ENCODE measurements around the gene LIME1. TPM values are rescaled to one million over a fixed set of nuclear protein-coding genes. Genes with fewer than 3 reads are reported as not detected.
A peak's percentile ranks its signal among the peaks of the same experiment; 100 is the strongest.

The LIME1 gene
- total RNA-seq, 8 experiments from 2014 or later, result 2.5 to 8.8 (median 3.9) TPM

- in situ Hi-C loops (cut with MboI; ENCODE audit: low pct_unique_long_range_greater_than_20kb in 2 of 9, low sequenced_read_pairs in 9 of 9, unreplicated experiment in 9 of 9), result no loop called here
- Histone ChIP-seq H3K4me3 (no peak overlapping the region), H3K4me1 (replicated peaks in 1 of 2) (peaks cover 0 to 10% of the 10 kb centered on the region in 2 donors), H3K27ac (no peak overlapping the region)
- peak in 5 of 8 experiments; percentile 25 to 71 (median 40) for ATAC-seq (replicated peaks in 6 of 8)
- WGBS, 10 experiments, result 0 to 89% (median 53%) methylated on average over 1 to 11 of the region's 14 CpGs; no CpG with 5 or more reads in 3 of the 10 experiments
Measured at GRCh38 chr20:63785691-63786131, 49.2 kb downstream of the LIME1 start.

GRCh38 chr20:63787302-63787701, 50.8 kb downstream of the LIME1 start:
- in situ Hi-C loops (cut with MboI; ENCODE audit: low pct_unique_long_range_greater_than_20kb in 2 of 9, low sequenced_read_pairs in 9 of 9, unreplicated experiment in 9 of 9), result no loop called here
- whole genome bisulfite sequencing, 10 experiments, result 57 to 98% (median 91%) methylated on average over 2 to 10 of the region's 11 CpGs; no CpG with 5 or more reads in 4 of the 10 experiments
- ATAC-seq (replicated peaks in 6 of 8), result peak in 2 of 8 experiments; percentile 8 to 57
- Histone ChIP-seq H3K4me1 (replicated peaks in 1 of 2) (peaks cover 9 to 25% of the 10 kb centered on the region in 2 donors), H3K4me3 (no peak overlapping the region), H3K27ac (no peak overlapping the region)

GRCh38 chr20:63787749-63788148, 51.3 kb downstream of the LIME1 start:
- in situ Hi-C loops (cut with MboI; ENCODE audit: low pct_unique_long_range_greater_than_20kb in 2 of 9, low sequenced_read_pairs in 9 of 9, unreplicated experiment in 9 of 9), result no loop called here
- WGBS, 10 experiments, result 78 to 100% (median 84%) methylated on average over 3 to 11 of the region's 16 CpGs; no CpG with 5 or more reads in 4 of the 10 experiments
- no peak for ATAC-seq (replicated peaks in 6 of 8)

More at GRCh38 chr20:63787749-63788148, 51.3 kb downstream of the LIME1 start:
- H3K4me3 ChIP-seq, result no peak overlapping the region
- peaks cover 9 to 25% of the 10 kb centered on the region in 2 donors for H3K4me1 ChIP-seq (replicated peaks in 1 of 2)
- no peak overlapping the region for H3K27ac ChIP-seq

Other genes starting within 250 kb of the LIME1 start
- gene EEF1A2, start 237.6 kb upstream of the LIME1 start, total RNA-seq, result 100 to 1,000 TPM in 4 of 8 experiments, 10 to 100 TPM in 2, 1 to 10 TPM in 2; 2.8 to 390 (median 139) TPM
- gene PPDPF, start 215.9 kb upstream of the LIME1 start, total RNA-seq, result 100 to 1,000 TPM in 3 of 8 experiments, 10 to 100 TPM in 5; 12.8 to 270 (median 87.9) TPM
- gene PTK6, start 199.3 kb upstream of the LIME1 start, total RNA-seq, result 1 to 10 TPM in 1 of 8 experiments, under 1 TPM in 7; 0.10 to 1.6 (median 0.83) TPM
- under 1 TPM in 2 of 8 experiments, not detected in 6; 0.11 to 0.27 TPM for gene SRMS, start 188.9 kb upstream of the LIME1 start, total RNA-seq
- gene FNDC11, start 182.5 kb upstream of the LIME1 start, total RNA-seq, result 1 to 10 TPM in 5 of 8 experiments, under 1 TPM in 3; 0.36 to 3.5 (median 2.0) TPM
- 10 to 100 TPM in 5 of 8 experiments, 1 to 10 TPM in 3; 4.7 to 19.3 (median 14.1) TPM for gene HELZ2, start 162.4 kb upstream of the LIME1 start, total RNA-seq
- gene GMEB2, start 109.6 kb upstream of the LIME1 start, total RNA-seq, result 10 to 100 TPM in 2 of 8 experiments, 1 to 10 TPM in 6; 5.6 to 11.8 (median 8.4) TPM
- 100 to 1,000 TPM in 2 of 8 experiments, 10 to 100 TPM in 6; 14.5 to 155 (median 69.2) TPM for gene STMN3, start 83.2 kb upstream of the LIME1 start, total RNA-seq
- 10 to 100 TPM in 5 of 8 experiments, 1 to 10 TPM in 3; 5.9 to 30.7 (median 11.0) TPM for gene RTEL1, start 78.4 kb upstream of the LIME1 start, total RNA-seq
- gene TNFRSF6B, start 40.0 kb upstream of the LIME1 start, total RNA-seq, result 1 to 10 TPM in 1 of 8 experiments, under 1 TPM in 4, not detected in 3; 0.22 to 1.1 (median 0.69) TPM
- gene ARFRP1, start 28.7 kb upstream of the LIME1 start, total RNA-seq, result 10 to 100 TPM; 22.7 to 45.5 (median 35.1) TPM
- 10 to 100 TPM; 10.4 to 28.3 (median 15.7) TPM for gene ZGPAT, start 28.6 kb upstream of the LIME1 start, total RNA-seq
- gene SLC2A4RG, start 3.1 kb downstream of the LIME1 start, total RNA-seq, result 10 to 100 TPM; 19.8 to 57.5 (median 36.4) TPM
- 10 to 100 TPM in 5 of 8 experiments, 1 to 10 TPM in 3; 2.2 to 23.5 (median 16.2) TPM for gene ZBTB46, start 94.6 kb downstream of the LIME1 start, total RNA-seq
- gene ABHD16B, start 124.8 kb downstream of the LIME1 start, total RNA-seq, result under 1 TPM in 1 of 8 experiments, not detected in 7; 0.60 TPM
- gene TPD52L2, start 128.6 kb downstream of the LIME1 start, total RNA-seq, result 100 to 1,000 TPM in 1 of 8 experiments, 10 to 100 TPM in 7; 41.3 to 108 (median 70.4) TPM
- 10 to 100 TPM; 31.7 to 80.7 (median 41.5) TPM for gene DNAJC5, start 158.5 kb downstream of the LIME1 start, total RNA-seq
- gene UCKL1, start 219.8 kb downstream of the LIME1 start, total RNA-seq, result 10 to 100 TPM; 15.5 to 59.3 (median 24.6) TPM
- gene ZNF512B, start 233.3 kb downstream of the LIME1 start, total RNA-seq, result 10 to 100 TPM in 7 of 8 experiments, 1 to 10 TPM in 1; 9.3 to 27.9 (median 16.3) TPM
- 1 to 10 TPM in 7 of 8 experiments, under 1 TPM in 1; 0.51 to 9.5 (median 6.1) TPM for gene SAMD10, start 243.0 kb downstream of the LIME1 start, total RNA-seq
- 10 to 100 TPM; 38.2 to 97.9 (median 64.2) TPM for gene PRPF6, start 244.5 kb downstream of the LIME1 start, total RNA-seq